HEK293 (cell line): ENCODE results near the gene SPEG.

ENCODE experiments used
- CTCF ChIA-PET: fragments of 350-600 bp; formaldehyde crosslinking; extraction: SDS; loops from one replicate; lab custom pipeline; 2021; ENCODE audit warnings: antibody characterized with exemption; lab: Yijun Ruan, JAX
- POLR2A ChIA-PET: fragments of 300-600 bp; formaldehyde crosslinking; extraction: SDS; loops from one replicate; lab custom pipeline; 2020; ENCODE audit warnings: antibody characterized with exemption, inconsistent platforms; lab: Yijun Ruan, JAX
- H3K27ac ChIP-seq: fragments of 200-500 bp; sonication (Bioruptor generic); 2 replicates; pipeline ENCODE4 v1.5.1; 2014; ENCODE audit warnings: low read depth, low read length, control low read depth, inconsistent platforms; ENCODE audit errors: extremely low read depth
- H3K36me3 ChIP-seq, 2 experiments: fragments of 200-500 bp in 1 of 2; sonication (Bioruptor generic) in 1 of 2; 1 replicate in 1 of 2; 2 replicates in 1 of 2; pipeline ENCODE4 v1.5.1; 2014 to 2017; ENCODE audit warnings: inconsistent platforms in 2 of 2, low read length in 2 of 2; ENCODE audit not compliant: control insufficient read depth in 2 of 2, insufficient read depth in 1 of 2
- H3K4me1 ChIP-seq: fragments of 200-500 bp; sonication (Bioruptor generic); 2 replicates; pipeline ENCODE4 v1.5.1; 2014; ENCODE audit warnings: mild to moderate bottlenecking, low read length, inconsistent platforms; ENCODE audit not compliant: control insufficient read depth, insufficient read depth
- H3K4me3 ChIP-seq: 2 replicates; pipeline ENCODE4 v1.5.1; 2011; ENCODE audit warnings: low read depth, mild to moderate bottlenecking, control low read depth, low read length, moderate library complexity
- H3K9me3 ChIP-seq: fragments of 200-500 bp; sonication (Bioruptor generic); 2 replicates; pipeline ENCODE4 v1.5.1; 2014; ENCODE audit warnings: low read depth, low read length, inconsistent platforms; ENCODE audit not compliant: control insufficient read depth, insufficient read depth
- BCL11B ChIP-seq: fragments of 450-650 bp; formaldehyde crosslinking; IDR thresholded peaks from 2 replicates; pipeline ENCODE4 v1.5.1; 2016; ENCODE audit warnings: low read depth, missing biosample characterization, missing genetic modification characterization
- GFI1B ChIP-seq: fragments of 450-650 bp; formaldehyde crosslinking; IDR thresholded peaks from 2 replicates; pipeline ENCODE4 v1.5.1; 2016; ENCODE audit warnings: missing biosample characterization, missing genetic modification characterization
- GLIS1 ChIP-seq: fragments of 450-650 bp; formaldehyde crosslinking; IDR thresholded peaks from 2 replicates; pipeline ENCODE4 v1.5.1; 2016; ENCODE audit warnings: missing biosample characterization, missing genetic modification characterization
- GLIS2 ChIP-seq: fragments of 450-650 bp; formaldehyde crosslinking; IDR thresholded peaks from 2 replicates; pipeline ENCODE4 v1.5.1; 2016; ENCODE audit warnings: missing biosample characterization, missing genetic modification characterization
- KLF1 ChIP-seq: fragments of 450-650 bp; formaldehyde crosslinking; IDR thresholded peaks from 2 replicates; pipeline ENCODE4 v1.5.1; 2016; ENCODE audit warnings: missing biosample characterization, missing genetic modification characterization
- ZBTB48 ChIP-seq: fragments of 450-650 bp; formaldehyde crosslinking; IDR thresholded peaks from 2 replicates; pipeline ENCODE4 v1.5.1; 2016; ENCODE audit warnings: missing biosample characterization, missing genetic modification characterization
- ZNF112 ChIP-seq: fragments of 450-650 bp; formaldehyde crosslinking; IDR thresholded peaks from 2 replicates; pipeline ENCODE4 v1.5.0; 2017; ENCODE audit warnings: missing biosample characterization, missing genetic modification characterization
- ZNF169 ChIP-seq: fragments of 450-650 bp; formaldehyde crosslinking; IDR thresholded peaks from 2 replicates; pipeline ENCODE4 v1.5.1; 2016; ENCODE audit warnings: missing biosample characterization, missing genetic modification characterization
- ZNF19 ChIP-seq: fragments of 450-650 bp; formaldehyde crosslinking; IDR thresholded peaks from 2 replicates; pipeline ENCODE4; 2016; ENCODE audit warnings: missing biosample characterization, missing genetic modification characterization, low read depth
- ZNF248 ChIP-seq: fragments of 450-650 bp; formaldehyde crosslinking; IDR thresholded peaks from 2 replicates; pipeline ENCODE4 v1.5.1; 2017; ENCODE audit warnings: missing biosample characterization, missing genetic modification characterization
- ZNF555 ChIP-seq: fragments of 450-650 bp; formaldehyde crosslinking; conservative IDR thresholded peaks from 2 replicates; pipeline ENCODE4 v1.5.1; 2017; ENCODE audit warnings: missing biosample characterization, mild to moderate bottlenecking, missing genetic modification characterization, inconsistent platforms
- TF ChIP-seq, protein P1 (sequence below): fragments of 450-650 bp; formaldehyde crosslinking; IDR thresholded peaks from 2 replicates; pipeline ENCODE4 v1.5.1; 2016; ENCODE audit warnings: missing biosample characterization, missing genetic modification characterization
- TF ChIP-seq, protein P2 (sequence below): fragments of 450-650 bp; formaldehyde crosslinking; IDR thresholded peaks from 2 replicates; pipeline ENCODE4 v1.5.1; 2017; ENCODE audit warnings: missing biosample characterization, missing genetic modification characterization
- TF ChIP-seq, protein P3 (sequence below): fragments of 450-650 bp; formaldehyde crosslinking; IDR thresholded peaks from 2 replicates; pipeline ENCODE4 v1.5.1; 2017; ENCODE audit warnings: missing biosample characterization, missing genetic modification characterization
- TF ChIP-seq, protein P4 (sequence below): fragments of 450-650 bp; formaldehyde crosslinking; IDR thresholded peaks from 2 replicates; pipeline ENCODE4 v1.5.1; 2016; ENCODE audit warnings: missing biosample characterization, missing genetic modification characterization

SPEG gene

DNA sequence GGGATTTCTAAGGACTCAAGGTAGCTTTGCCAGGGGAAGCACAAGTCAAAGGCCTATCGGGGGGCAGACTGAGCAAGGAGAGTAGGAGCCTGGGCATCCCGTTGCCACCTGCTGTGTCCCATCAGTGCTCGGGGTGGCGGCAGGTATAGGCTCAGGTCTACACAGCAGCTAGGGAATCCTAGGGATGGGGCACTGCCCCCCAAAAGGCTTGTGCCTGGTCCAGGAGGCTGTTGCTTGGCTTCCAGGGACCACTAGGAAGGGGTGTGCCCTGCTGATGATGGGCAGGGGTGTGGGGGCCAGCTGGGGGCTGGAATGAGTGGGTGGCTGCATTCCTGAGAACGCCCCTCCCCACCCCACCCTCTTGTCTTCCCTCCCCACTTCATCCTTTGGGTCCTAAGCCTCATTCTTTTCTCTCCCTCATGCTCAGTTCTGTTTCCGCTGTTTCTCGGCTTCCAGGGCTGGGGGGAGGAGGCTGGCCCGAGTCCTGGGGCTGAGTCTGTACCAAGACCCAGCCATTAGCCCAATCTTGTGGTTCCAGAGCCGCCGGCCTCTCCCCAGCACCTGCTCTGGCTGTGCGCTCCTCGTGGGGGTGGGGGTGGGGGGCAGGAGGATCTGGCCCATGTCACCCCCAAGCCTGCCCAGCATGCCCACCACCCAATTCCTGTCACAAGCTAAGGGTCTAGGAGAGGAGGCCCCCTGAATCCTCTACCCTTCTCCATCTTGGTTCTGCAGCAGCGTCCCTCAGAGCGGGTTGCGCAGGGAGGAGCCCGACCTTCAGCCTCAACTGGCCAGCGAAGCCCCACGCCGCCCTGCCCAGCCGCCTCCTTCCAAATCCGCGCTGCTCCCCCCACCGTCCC, 12.8 kb downstream of the SPEG start:
- TF ChIP-seq ZNF112 (no peak), KLF1 (peak; percentile 72)
- H3K27ac ChIP-seq, result no peak overlapping the region
- no peaks in the 10 kb centered on the region for H3K9me3 ChIP-seq
- peaks cover 0 to 41% of the 10 kb centered on the region in 2 experiments; a peak in 1 of 3 replicates for H3K36me3 ChIP-seq
- ChIA-PET POLR2A (interaction anchor here (0.6 to 1.4 kb wide), 2 partner anchors 51 to 94 kb away, joined by 8 read pairs; partner anchors contain the start of gene GMPPA), CTCF (interaction anchor here (0.6 to 1.1 kb wide), 6 partner anchors 11 to 191 kb away, joined by 3 to 7 read pairs (median 4); no protein-coding TSS in a partner anchor)
- H3K4me1 ChIP-seq, result no peaks in the 10 kb centered on the region; the same call in 1 of the 2 replicates
- no peak overlapping the region for H3K4me3 ChIP-seq

DNA sequence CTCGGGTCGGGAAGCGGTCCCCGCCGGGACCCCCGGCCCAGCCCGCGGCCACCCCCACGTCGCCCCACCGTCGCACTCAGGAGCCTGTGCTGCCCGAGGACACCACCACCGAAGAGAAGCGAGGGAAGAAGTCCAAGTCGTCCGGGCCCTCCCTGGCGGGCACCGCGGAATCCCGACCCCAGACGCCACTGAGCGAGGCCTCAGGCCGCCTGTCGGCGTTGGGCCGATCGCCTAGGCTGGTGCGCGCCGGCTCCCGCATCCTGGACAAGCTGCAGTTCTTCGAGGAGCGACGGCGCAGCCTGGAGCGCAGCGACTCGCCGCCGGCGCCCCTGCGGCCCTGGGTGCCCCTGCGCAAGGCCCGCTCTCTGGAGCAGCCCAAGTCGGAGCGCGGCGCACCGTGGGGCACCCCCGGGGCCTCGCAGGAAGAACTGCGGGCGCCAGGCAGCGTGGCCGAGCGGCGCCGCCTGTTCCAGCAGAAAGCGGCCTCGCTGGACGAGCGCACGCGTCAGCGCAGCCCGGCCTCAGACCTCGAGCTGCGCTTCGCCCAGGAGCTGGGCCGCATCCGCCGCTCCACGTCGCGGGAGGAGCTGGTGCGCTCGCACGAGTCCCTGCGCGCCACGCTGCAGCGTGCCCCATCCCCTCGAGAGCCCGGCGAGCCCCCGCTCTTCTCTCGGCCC, 13.6 kb downstream of the SPEG start:
- POLR2A ChIA-PET, result no interaction called here
- TF ChIP-seq ZNF248 (tag by site-specific recombination), result no peak
- TF ChIP-seq, all 188 proteins: peak for 0
- Histone ChIP-seq H3K4me3 (no peak overlapping the region), H3K4me1 (no peaks in the 10 kb centered on the region; the same call in 1 of the 2 replicates), H3K9me3 (no peaks in the 10 kb centered on the region), H3K36me3 (peaks cover 0 to 43% of the 10 kb centered on the region in 2 experiments; a peak in 1 of 3 replicates), H3K27ac (no peak overlapping the region)
- CTCF ChIA-PET, result no interaction called here

DNA sequence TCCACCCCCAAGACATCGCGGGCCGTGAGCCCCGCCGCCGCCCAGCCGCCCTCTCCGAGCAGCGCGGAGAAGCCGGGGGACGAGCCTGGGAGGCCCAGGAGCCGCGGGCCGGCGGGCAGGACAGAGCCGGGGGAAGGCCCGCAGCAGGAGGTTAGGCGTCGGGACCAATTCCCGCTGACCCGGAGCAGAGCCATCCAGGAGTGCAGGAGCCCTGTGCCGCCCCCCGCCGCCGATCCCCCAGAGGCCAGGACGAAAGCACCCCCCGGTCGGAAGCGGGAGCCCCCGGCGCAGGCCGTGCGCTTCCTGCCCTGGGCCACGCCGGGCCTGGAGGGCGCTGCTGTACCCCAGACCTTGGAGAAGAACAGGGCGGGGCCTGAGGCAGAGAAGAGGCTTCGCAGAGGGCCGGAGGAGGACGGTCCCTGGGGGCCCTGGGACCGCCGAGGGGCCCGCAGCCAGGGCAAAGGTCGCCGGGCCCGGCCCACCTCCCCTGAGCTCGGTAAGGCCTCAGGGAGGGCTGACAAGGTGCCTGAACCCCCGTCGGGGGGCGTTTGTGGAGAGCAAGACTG, 14.2 kb downstream of the SPEG start:
- H3K27ac ChIP-seq, result no peak overlapping the region
- TF ChIP-seq, protein P1, sequence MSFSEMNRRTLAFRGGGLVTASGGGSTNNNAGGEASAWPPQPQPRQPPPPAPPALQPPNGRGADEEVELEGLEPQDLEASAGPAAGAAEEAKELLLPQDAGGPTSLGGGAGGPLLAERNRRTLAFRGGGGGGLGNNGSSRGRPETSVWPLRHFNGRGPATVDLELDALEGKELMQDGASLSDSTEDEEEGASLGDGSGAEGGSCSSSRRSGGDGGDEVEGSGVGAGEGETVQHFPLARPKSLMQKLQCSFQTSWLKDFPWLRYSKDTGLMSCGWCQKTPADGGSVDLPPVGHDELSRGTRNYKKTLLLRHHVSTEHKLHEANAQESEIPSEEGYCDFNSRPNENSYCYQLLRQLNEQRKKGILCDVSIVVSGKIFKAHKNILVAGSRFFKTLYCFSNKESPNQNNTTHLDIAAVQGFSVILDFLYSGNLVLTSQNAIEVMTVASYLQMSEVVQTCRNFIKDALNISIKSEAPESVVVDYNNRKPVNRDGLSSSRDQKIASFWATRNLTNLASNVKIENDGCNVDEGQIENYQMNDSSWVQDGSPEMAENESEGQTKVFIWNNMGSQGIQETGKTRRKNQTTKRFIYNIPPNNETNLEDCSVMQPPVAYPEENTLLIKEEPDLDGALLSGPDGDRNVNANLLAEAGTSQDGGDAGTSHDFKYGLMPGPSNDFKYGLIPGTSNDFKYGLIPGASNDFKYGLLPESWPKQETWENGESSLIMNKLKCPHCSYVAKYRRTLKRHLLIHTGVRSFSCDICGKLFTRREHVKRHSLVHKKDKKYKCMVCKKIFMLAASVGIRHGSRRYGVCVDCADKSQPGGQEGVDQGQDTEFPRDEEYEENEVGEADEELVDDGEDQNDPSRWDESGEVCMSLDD (tag by site-specific recombination), result no peak
- TF ChIP-seq ZBTB48 (tag by site-specific recombination) (no peak), BCL11B (tag by site-specific recombination) (no peak), ZNF169 (tag by site-specific recombination) (no peak), GFI1B (tag by site-specific recombination) (no peak), GLIS1 (tag by site-specific recombination) (no peak), GLIS2 (tag by site-specific recombination) (no peak), ZNF19 (tag by site-specific recombination) (no peak)
- TF ChIP-seq, all 188 proteins: peak for 0
- peaks cover 0 to 43% of the 10 kb centered on the region in 2 experiments; a peak in 1 of 3 replicates for H3K36me3 ChIP-seq
- H3K9me3 ChIP-seq, result no peaks in the 10 kb centered on the region
- H3K4me3 ChIP-seq, result no peak overlapping the region
- POLR2A ChIA-PET, result no interaction called here
- no peaks in the 10 kb centered on the region; the same call in 1 of the 2 replicates for H3K4me1 ChIP-seq
- CTCF ChIA-PET, result no interaction called here

DNA sequence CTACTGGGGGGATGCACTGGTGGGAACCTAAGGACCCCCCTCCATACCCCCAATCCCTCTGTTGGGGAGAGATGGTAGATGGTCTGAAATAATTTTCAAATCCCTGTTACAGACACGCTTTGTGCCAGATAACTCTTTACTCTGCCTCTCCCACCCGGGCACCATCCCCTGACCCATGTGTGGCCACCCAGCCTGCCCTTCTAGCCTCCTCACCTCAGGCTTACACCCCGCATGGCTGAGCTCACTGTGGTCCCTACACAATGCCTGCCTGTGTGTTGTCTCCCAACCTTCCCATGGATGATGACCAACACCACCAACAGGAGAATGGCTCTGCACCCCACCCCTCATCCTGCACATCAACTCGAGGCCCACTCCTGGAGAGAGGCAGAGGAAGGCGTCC, 15.0 kb downstream of the SPEG start:
- Histone ChIP-seq H3K4me1 (no peaks in the 10 kb centered on the region; the same call in 1 of the 2 replicates), H3K9me3 (no peaks in the 10 kb centered on the region), H3K27ac (no peak overlapping the region), H3K36me3 (peaks cover 0 to 42% of the 10 kb centered on the region in 2 experiments; a peak in 1 of 3 replicates), H3K4me3 (no peak overlapping the region)
- TF ChIP-seq, protein P2, sequence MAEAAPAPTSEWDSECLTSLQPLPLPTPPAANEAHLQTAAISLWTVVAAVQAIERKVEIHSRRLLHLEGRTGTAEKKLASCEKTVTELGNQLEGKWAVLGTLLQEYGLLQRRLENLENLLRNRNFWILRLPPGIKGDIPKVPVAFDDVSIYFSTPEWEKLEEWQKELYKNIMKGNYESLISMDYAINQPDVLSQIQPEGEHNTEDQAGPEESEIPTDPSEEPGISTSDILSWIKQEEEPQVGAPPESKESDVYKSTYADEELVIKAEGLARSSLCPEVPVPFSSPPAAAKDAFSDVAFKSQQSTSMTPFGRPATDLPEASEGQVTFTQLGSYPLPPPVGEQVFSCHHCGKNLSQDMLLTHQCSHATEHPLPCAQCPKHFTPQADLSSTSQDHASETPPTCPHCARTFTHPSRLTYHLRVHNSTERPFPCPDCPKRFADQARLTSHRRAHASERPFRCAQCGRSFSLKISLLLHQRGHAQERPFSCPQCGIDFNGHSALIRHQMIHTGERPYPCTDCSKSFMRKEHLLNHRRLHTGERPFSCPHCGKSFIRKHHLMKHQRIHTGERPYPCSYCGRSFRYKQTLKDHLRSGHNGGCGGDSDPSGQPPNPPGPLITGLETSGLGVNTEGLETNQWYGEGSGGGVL, result no peak
- TF ChIP-seq, protein P3, sequence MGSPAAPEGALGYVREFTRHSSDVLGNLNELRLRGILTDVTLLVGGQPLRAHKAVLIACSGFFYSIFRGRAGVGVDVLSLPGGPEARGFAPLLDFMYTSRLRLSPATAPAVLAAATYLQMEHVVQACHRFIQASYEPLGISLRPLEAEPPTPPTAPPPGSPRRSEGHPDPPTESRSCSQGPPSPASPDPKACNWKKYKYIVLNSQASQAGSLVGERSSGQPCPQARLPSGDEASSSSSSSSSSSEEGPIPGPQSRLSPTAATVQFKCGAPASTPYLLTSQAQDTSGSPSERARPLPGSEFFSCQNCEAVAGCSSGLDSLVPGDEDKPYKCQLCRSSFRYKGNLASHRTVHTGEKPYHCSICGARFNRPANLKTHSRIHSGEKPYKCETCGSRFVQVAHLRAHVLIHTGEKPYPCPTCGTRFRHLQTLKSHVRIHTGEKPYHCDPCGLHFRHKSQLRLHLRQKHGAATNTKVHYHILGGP (tag by site-specific recombination), result no peak
- TF ChIP-seq, protein P4, sequence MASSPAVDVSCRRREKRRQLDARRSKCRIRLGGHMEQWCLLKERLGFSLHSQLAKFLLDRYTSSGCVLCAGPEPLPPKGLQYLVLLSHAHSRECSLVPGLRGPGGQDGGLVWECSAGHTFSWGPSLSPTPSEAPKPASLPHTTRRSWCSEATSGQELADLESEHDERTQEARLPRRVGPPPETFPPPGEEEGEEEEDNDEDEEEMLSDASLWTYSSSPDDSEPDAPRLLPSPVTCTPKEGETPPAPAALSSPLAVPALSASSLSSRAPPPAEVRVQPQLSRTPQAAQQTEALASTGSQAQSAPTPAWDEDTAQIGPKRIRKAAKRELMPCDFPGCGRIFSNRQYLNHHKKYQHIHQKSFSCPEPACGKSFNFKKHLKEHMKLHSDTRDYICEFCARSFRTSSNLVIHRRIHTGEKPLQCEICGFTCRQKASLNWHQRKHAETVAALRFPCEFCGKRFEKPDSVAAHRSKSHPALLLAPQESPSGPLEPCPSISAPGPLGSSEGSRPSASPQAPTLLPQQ (tag by site-specific recombination), result no peak
- no peak for TF ChIP-seq ZNF555 (tag by site-specific recombination)
- ChIA-PET POLR2A (no interaction called here), CTCF (interaction anchor here (0.6 to 1.3 kb wide), 6 partner anchors 8 to 47 kb away, joined by 3 to 6 read pairs (median 4); no protein-coding TSS in a partner anchor)
